Inflammatory macrophage treated with lipopolysaccharide for 1 hour (primary cell): ENCODE data around the gene RPRD1B.

Experiments
- DNase-seq, 2 donors: peaks; one replicate each; pipeline ENCODE4 v3.0.0-alpha.2; 2020 to 2022

RPRD1B gene

GRCh38 chr20:38125157-38126056 lies 91.9 kb downstream of the RPRD1B start:
- DNase-seq, result no peak

GRCh38 chr20:38126146-38126921 lies 92.8 kb downstream of the RPRD1B start:
- no peak for DNase-seq

DNA sequence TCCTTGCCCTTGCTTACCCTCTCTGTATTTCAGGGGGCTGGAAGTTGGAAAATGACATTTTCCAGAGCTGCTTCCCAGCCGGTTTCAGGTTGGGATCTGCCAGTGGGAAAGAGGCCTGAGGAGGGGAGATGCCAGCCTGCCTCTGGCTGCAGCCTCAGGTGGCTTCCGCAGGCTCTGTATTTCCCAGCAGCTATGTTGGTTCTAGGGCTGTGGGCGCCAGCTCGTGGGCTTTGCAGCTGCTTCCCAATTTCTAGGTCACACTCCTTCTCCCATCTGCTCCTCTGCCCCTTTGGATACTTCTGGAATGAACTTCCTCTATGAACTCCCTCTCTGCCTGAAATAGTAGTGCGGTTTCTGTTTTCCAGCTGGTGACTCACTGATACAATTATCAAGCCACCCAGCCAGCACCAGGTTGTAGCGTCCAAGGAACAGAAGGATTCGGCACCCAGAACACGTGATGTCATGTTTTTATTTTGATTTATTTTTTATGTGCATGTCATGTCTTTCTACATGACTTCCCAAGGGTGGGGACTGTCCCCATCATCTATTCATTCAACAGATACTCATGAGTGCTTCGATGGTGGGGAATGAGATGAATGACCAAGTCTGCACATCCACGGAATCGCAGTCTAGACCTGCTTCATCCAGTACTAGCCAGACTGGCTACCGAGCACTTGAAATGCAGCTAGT lies 93.5 kb downstream of the RPRD1B start:
- no peak for DNase-seq

DNA sequence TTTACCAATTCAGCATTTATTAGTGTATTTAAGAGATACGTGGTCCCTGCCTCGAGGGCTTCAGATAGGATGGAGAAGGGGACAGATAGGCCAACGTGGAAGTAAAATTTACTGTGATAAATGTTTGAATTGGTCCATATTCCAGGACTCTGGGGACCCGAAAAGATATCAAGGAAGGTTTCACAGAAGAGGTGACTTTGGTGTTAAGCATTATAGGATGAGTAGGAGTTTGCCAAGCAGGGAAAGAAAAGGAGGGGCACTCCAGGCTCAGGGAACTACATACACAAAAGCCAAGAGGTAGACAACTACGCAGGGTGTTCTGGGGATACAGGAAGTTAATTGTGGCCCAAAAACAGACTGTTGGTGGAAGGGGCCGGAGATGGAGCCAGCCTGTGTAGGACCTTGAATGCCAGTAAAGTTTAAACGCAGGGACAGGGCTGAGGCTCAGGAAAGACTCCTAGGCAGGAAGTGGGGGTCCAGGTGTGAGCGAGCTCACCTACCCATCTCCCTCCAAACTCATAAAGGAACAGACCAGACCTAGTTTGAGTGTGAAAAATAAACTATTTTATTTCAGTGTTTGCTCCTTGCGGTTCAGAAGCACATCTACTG lies 94.5 kb downstream of the RPRD1B start:
- no peak for DNase-seq

DNA sequence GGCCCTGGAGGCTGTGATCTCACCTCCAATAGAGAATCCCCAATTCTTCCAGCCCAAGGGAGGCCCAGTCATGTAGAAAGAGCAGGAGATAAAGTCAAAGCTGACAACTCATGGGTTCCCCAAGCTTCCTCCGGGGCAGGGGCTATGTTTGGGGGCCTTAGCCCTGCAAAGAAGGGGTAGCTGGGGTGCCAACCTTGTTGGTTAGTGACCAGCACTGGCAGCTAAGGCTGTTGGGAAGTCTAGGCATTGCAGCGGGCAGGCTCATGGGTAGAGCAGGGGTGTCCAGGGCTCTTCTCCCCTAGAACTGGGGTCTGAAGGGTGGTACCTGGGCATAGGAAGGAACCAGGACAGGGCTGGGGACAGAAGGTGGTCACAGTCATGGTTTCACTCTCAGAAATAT lies 95.1 kb downstream of the RPRD1B start:
- DNase-seq, result no peak

DNA sequence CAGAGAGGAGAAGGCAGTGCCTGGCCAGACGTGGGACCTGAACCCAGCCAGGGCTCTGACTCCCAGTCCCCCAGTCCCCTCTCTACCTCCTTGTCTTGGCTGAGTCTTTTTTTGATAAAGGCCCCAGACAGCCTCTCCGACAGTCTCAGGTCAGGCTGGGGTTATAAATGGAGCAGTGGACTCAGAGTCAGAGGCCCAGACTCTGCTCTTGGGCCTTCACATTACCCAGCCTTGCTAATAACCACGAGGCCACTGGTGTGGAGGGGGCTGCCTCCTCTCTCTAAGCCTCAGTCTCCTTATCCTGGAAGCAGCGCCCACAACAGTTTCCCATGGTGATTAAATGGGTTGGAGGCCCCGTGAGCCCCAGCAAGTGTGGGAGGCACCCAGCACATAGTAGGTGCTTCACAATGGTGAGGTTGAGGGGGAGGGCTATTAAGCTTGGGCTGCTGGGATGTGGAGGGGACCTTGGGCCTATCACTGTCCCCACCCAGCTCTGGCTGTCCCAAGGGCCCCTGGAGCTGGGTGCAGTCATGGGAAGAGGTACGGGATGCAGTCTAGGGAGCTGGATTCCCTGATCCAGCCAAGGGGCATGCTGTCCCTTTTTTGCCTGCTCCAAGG lies 95.8 kb downstream of the RPRD1B start:
- no peak for DNase-seq

DNA sequence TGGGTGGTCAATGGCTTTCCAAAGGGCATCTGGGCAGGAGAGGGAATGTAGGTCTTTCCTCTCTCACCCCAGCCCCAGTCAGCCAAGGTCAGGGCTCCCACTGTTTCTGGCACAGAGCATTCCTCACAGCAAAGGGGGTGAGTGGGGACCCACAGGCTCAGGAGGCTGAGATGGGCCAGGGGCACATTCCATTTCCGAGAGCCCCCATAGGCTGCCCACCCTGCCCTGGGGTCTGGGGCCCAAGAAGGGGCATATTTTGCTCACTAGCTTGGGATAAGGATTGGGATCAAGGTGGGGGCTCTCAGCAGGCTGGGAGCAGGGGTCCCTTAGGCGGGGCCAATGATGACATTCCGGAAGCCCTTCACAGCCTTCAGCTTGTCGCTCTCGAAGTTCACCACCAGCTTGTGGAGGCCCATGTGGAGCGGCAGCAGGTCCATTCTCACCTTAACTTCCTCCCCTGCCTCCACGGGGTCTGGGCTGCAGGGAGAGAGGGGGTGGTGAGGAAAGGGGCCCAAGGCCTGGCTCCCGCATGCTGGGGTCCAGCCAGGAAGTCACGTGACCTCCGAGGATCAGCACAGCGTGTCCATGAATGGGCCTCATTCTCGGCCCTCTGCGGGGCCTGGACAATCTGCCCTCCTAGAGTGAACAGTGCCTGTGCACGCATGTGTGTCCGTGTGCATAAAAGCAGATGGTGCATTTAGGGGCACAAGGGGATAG lies 96.5 kb downstream of the RPRD1B start:
- no peak for DNase-seq

DNA sequence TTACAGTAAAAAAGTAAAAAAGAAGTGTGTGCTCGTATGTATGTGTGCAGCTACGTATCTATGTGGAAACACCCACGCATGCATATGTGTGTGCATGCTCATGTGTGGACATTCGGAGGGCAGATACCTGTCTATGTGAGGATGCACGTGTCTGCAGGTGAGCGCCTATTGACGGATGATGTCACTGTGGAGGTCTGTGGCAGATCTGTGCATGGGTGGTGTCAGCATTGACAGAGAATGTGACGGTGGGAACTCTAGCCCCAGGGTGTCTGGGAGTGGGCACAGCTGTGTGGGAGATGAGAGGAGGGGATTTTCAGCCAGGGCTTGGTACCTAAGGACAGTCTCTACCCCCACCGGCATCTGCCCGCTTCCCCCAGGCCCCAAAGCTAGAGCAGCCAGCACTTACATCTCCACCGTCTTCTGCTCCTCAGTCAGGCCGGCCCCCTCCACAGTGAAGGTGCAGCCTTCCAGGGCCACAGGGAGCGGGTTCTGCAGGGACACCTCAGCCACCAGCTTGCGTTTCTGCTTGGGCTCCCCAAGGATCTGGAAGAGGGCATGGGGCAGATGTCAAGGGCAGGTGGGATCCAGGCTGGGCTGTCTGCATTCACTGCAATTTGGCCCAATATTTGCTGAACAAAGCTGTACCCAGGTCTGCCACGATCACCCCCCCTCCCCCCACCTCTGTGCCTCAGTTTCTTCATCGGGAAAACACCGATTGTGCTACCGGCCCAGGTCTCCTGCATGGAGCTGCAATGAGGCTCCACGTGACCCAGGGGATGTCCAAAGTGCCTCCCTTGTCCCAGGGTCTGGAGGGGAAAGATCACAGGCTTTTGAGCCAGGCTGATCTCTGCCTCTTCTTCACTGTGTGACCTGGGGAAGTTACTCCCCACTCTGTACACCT lies 97.4 kb downstream of the RPRD1B start:
- no peak for DNase-seq

GRCh38 chr20:38131588-38132121 lies 98.1 kb downstream of the RPRD1B start:
- no peak for DNase-seq

- no peak for DNase-seq
Observed at GRCh38 chr20:38132156-38132909, 98.8 kb downstream of the RPRD1B start.

DNA sequence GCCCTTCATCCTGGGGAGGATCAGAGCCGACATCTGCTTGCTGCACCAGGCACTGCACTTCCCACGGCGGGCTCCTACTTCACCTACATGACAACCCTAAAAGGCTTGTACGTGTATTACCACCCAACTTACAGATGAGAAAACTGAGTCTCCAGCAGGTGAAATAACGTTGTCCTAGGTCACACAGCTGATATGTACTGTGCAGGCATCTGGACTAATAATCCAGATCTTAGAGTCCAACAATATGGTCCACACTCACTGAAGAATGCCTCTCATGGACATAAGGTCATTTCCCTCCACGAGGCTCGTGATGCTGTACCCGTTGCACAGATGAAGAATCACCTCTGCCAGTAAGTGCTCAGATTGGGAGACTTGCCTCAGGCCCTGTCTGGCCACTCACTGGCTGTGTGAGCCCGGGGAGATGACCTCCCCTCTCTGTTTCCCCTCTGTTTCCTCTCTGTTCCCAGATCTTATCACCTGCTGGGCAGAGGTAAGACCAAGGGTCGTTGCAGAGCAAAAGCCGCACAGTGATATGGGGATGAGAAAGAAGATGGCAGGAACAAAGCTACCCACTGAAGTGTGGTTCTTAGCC lies 99.5 kb downstream of the RPRD1B start:
- DNase-seq, result no peak

DNA sequence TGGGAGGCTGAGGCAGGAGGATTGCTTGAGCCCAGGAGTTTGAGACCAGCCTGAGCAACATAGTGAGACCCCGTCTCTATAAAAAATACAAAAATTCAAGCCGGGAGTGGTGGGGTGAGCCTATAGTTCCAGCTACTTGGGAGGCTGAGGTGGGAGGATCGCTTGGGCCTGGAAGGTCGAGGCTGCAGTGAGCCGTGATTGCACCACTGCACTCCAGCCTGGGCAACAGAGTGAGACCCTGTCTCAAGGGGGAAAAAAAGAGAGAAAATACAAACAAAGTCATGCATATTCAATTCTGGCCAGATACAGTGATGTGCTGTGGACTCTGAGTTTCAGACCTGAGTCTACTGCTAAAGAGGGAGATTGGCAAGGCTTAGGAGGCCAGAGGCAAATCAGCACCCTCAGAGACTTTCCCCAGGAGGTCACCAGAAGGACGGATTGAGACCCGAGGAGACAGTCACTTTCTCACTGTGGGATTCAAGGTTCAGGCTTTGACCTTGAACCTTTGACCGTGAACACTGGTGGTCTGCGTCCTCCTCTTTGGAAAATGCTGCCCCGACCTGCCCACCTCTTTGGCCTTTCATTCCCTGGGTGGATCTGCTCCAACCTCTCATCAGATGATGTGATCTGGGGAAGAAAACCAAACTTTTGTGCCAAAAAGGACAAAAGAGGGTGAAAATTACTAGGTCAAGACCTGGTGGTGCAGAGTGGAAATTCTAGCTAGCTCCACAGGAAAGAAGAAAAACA lies 100.3 kb downstream of the RPRD1B start:
- no peak for DNase-seq

DNA sequence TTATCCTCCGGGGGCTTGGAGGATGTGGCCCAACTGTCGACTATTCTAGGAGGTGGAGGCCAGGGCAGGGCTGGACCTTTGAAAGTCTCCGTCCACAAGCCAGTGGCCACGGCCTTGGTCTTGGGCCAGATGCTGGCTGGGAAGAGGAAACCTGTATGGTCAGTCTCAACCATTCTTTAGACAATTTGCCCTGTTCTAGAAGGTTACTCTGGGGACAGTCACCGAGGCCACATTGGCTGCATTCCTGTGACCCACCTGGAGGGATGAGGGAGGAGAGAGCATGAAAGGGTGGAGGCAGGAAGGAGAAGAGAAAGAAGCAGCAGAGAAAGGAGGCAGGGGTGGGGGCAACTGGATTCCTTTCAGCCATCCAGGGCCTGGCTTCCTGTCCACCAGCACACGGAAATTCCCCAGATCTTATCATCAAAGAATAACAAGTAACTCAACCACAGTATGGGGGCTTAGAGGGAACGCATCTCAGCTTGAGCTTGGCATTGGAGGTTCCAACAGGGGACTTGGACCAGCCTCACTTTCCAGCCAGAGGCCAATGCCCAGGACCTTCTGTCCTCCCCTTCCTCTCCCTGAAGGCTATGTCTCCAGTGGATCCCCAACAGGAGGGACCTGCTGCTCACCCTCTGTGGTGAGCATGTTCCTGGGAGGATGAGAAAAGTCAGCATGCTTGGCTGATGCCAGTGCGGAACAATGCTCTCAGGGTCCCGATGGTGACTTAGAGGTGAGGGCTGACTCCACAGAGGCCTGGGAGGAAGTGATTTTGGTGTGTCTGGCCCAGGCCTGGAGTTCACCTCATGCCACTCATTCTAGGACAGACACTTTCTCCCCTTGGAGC lies 101.1 kb downstream of the RPRD1B start:
- DNase-seq, result no peak

GRCh38 chr20:38135271-38135650 lies 101.7 kb downstream of the RPRD1B start:
- DNase-seq, result no peak

DNA sequence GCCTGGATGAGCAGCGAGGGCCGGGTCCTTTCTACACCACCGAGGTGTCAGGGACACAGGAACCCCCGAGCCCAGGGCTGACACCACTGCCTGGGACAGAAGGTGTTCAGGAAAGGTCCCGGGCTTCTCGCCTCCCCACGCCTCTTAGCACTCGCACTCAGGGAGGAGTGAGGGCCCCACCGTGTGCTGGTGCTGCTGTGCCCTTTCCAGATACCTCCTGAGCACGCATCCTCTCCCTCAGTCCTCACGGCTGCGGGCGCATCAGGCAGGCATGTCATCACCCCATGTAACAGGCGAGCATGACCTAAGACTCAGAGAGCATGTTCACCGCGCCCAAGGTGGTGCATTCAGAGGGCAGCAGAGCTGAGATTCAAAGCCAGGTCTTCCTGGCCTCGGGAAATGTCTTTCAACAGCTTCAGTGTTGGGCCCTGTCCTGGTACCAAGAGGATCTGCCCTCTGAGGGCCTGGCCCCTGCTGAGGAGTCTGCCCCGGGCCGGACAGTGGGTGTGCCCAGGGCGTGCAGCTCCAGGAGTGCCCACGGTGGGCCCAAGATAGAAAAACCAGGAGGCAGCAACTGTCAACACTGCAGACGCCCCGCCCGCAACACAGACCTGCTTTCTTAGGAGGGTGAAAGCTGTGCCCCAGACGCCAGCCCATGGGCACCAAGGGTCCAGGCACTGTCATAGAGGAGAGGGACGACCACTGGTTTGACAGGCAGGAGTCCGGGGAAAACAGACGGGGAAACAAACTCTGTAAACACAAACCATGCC lies 102.3 kb downstream of the RPRD1B start:
- DNase-seq, result no peak

- no peak for DNase-seq
Observed at GRCh38 chr20:38136421-38137245, 103.1 kb downstream of the RPRD1B start.
